ENCODE results near the gene PAX2. TPM values are rescaled to one million over a fixed set of nuclear protein-coding genes. Genes with fewer than 3 reads are reported as not detected.

Gene PAX2
- total and polyA plus RNA-seq, 2 of the 13 experiments (the other 11 are each of a cell fraction or from before 2014, with no cell fraction given) = not detected

GRCh38 chr10:100875484-100876166 lies 130.2 kb downstream of the PAX2 start (continued):
- TF ChIP-seq, protein P1, sequence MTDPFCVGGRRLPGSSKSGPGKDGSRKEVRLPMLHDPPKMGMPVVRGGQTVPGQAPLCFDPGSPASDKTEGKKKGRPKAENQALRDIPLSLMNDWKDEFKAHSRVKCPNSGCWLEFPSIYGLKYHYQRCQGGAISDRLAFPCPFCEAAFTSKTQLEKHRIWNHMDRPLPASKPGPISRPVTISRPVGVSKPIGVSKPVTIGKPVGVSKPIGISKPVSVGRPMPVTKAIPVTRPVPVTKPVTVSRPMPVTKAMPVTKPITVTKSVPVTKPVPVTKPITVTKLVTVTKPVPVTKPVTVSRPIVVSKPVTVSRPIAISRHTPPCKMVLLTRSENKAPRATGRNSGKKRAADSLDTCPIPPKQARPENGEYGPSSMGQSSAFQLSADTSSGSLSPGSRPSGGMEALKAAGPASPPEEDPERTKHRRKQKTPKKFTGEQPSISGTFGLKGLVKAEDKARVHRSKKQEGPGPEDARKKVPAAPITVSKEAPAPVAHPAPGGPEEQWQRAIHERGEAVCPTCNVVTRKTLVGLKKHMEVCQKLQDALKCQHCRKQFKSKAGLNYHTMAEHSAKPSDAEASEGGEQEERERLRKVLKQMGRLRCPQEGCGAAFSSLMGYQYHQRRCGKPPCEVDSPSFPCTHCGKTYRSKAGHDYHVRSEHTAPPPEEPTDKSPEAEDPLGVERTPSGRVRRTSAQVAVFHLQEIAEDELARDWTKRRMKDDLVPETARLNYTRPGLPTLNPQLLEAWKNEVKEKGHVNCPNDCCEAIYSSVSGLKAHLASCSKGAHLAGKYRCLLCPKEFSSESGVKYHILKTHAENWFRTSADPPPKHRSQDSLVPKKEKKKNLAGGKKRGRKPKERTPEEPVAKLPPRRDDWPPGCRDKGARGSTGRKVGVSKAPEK (CRISPR knock-in tag; IDR thresholded peaks at IDR 0.05; ENCODE audit: borderline replicate concordance) = no peak
- TF ChIP-seq KLF6 (CRISPR knock-in tag; IDR thresholded peaks at IDR 0.05) = no peak
- TF ChIP-seq, protein P2, sequence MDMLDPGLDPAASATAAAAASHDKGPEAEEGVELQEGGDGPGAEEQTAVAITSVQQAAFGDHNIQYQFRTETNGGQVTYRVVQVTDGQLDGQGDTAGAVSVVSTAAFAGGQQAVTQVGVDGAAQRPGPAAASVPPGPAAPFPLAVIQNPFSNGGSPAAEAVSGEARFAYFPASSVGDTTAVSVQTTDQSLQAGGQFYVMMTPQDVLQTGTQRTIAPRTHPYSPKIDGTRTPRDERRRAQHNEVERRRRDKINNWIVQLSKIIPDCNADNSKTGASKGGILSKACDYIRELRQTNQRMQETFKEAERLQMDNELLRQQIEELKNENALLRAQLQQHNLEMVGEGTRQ (IDR thresholded peaks at IDR 0.05; ENCODE audit: low read depth, low read length) = no peak
- TF ChIP-seq, protein P2 (CRISPR knock-in tag; IDR thresholded peaks at IDR 0.05; ENCODE audit: borderline replicate concordance) = no peak
- TF ChIP-seq, protein P3, sequence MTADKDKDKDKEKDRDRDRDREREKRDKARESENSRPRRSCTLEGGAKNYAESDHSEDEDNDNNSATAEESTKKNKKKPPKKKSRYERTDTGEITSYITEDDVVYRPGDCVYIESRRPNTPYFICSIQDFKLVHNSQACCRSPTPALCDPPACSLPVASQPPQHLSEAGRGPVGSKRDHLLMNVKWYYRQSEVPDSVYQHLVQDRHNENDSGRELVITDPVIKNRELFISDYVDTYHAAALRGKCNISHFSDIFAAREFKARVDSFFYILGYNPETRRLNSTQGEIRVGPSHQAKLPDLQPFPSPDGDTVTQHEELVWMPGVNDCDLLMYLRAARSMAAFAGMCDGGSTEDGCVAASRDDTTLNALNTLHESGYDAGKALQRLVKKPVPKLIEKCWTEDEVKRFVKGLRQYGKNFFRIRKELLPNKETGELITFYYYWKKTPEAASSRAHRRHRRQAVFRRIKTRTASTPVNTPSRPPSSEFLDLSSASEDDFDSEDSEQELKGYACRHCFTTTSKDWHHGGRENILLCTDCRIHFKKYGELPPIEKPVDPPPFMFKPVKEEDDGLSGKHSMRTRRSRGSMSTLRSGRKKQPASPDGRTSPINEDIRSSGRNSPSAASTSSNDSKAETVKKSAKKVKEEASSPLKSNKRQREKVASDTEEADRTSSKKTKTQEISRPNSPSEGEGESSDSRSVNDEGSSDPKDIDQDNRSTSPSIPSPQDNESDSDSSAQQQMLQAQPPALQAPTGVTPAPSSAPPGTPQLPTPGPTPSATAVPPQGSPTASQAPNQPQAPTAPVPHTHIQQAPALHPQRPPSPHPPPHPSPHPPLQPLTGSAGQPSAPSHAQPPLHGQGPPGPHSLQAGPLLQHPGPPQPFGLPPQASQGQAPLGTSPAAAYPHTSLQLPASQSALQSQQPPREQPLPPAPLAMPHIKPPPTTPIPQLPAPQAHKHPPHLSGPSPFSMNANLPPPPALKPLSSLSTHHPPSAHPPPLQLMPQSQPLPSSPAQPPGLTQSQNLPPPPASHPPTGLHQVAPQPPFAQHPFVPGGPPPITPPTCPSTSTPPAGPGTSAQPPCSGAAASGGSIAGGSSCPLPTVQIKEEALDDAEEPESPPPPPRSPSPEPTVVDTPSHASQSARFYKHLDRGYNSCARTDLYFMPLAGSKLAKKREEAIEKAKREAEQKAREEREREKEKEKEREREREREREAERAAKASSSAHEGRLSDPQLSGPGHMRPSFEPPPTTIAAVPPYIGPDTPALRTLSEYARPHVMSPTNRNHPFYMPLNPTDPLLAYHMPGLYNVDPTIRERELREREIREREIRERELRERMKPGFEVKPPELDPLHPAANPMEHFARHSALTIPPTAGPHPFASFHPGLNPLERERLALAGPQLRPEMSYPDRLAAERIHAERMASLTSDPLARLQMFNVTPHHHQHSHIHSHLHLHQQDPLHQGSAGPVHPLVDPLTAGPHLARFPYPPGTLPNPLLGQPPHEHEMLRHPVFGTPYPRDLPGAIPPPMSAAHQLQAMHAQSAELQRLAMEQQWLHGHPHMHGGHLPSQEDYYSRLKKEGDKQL (CRISPR knock-in tag; IDR thresholded peaks at IDR 0.05; ENCODE audit: low read depth) = peak; percentile 57; the same call in 1 of the 2 replicates
- TF ChIP-seq, protein P4, sequence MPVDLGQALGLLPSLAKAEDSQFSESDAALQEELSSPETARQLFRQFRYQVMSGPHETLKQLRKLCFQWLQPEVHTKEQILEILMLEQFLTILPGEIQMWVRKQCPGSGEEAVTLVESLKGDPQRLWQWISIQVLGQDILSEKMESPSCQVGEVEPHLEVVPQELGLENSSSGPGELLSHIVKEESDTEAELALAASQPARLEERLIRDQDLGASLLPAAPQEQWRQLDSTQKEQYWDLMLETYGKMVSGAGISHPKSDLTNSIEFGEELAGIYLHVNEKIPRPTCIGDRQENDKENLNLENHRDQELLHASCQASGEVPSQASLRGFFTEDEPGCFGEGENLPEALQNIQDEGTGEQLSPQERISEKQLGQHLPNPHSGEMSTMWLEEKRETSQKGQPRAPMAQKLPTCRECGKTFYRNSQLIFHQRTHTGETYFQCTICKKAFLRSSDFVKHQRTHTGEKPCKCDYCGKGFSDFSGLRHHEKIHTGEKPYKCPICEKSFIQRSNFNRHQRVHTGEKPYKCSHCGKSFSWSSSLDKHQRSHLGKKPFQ (CRISPR knock-in tag; IDR thresholded peaks at IDR 0.05; ENCODE audit: insufficient replicate concordance) = no peak
- TF ChIP-seq ZNF569 (CRISPR knock-in tag; IDR thresholded peaks at IDR 0.05; ENCODE audit: borderline replicate concordance) = no peak
- TF ChIP-seq GFI1 (CRISPR knock-in tag; IDR thresholded peaks at IDR 0.05; ENCODE audit: borderline replicate concordance) = peak; percentile 60
- TF ChIP-seq SMAD3 (CRISPR knock-in tag; IDR thresholded peaks at IDR 0.05) = no peak

Data from HepG2 (cell line).